Ishikawa (cell line): ENCODE data around the gene PRKAR2B.

ENCODE experiments used
- NFIC ChIP-seq: IDR thresholded peaks from 2 replicates; pipeline ENCODE4 v1.6.1; 2012
- ZBTB7A ChIP-seq: IDR thresholded peaks from 2 replicates; pipeline ENCODE4 v1.6.1; 2012; ENCODE audit warnings: low read depth

DNA sequence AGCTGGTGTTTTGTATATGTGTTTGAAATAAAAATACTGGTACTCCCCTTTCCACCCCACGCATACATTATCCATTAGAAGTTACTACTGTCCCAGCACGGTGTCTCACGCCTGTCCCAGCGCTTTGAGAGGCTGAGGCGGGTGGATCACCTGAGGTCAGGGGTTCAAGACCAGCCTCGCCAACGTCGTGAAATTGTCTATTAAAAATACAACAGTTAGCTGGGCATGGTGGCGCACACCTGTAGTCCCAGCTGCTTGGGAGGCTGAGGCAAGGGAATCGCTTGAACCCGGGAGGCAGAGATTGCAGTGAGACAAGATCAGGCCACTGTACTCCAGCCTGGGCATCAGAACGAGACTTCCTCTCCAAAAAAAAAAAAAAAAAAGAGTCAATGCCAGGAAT lies 127.0 kb downstream of the PRKAR2B start:
- TF ChIP-seq NFIC (no peak), ZBTB7A (no peak)
